ENCODE measurements around the gene ABLIM1.

The ABLIM1 gene

DNA sequence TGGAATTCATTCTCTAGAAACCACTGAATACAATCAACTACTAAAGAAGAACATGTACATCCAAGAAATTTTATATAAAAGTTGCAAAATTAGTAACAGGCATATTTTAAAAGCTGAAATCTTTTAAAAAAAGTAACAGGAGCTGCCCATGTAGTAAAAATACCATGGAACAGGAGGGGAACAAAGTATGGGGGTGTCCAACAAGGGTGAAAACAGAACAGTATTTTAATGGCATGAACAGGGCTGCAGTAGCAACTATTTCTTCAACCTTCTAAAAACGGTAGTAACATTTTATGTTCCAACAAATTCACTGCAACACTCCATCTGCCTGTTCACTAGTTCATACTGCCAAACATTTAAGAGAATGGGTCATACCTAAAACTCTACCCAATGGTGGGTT lies 77.0 kb downstream of the ABLIM1 start:
- DNase-seq (ENCODE audit: low read depth) = no peak

DNA sequence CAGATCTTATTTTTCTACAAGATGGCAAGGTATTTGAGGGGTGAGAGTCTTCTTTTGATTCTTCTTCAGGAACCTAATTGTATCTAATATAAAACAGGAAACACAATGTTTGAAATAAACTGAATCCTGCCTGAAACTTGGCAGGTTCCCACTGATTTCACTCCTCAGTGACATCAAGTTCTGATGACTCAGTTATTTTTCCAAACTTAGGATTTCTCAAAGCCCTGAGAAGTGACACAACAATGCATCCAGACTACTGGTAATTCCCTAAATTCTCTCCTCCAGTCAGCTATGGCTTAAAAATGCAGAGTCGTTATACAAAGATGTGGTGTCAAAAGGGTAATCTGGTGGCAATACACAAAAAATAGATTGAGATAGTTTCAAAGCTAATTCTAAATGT lies 80.9 kb downstream of the ABLIM1 start:
- DNase-seq (ENCODE audit: low read depth) = peak; percentile 17

DNA sequence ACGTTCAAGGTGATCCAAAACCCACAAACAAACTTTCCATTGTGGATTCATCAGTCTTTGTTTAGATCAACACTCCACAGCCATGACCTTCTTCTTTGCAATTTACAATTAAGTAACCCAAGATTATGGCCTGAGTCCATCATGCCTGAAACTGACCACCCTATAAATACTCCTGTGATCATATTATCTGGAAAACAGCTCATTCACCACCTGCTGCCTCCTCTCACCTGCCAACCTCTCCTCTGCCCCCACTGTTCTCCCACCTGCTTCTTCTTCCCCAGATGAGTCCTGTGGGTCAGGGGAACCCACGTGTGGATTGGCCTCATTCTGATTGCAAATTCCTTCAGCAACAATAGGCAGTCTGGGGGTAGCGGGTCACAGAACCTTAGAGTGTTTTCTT lies 81.4 kb downstream of the ABLIM1 start:
- no peak for DNase-seq (ENCODE audit: low read depth)

DNA sequence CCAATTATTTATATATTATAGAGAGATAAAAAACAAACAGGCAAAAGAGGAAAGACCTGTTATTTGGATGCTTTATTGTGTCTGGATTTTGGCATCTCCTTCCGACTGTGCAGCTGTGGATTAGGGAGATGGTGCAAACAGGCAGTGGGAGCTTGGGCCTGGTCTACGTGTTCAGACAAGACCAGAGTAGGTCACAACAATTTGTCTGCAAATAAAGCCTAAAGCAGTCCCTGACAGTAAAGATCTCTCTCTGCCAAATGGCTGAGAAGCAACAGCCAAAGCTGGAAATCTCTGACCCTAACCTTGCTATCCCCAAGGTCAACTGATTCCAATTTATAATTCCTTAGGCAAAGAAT lies 82.0 kb downstream of the ABLIM1 start:
- DNase-seq (ENCODE audit: low read depth) = no peak

DNA sequence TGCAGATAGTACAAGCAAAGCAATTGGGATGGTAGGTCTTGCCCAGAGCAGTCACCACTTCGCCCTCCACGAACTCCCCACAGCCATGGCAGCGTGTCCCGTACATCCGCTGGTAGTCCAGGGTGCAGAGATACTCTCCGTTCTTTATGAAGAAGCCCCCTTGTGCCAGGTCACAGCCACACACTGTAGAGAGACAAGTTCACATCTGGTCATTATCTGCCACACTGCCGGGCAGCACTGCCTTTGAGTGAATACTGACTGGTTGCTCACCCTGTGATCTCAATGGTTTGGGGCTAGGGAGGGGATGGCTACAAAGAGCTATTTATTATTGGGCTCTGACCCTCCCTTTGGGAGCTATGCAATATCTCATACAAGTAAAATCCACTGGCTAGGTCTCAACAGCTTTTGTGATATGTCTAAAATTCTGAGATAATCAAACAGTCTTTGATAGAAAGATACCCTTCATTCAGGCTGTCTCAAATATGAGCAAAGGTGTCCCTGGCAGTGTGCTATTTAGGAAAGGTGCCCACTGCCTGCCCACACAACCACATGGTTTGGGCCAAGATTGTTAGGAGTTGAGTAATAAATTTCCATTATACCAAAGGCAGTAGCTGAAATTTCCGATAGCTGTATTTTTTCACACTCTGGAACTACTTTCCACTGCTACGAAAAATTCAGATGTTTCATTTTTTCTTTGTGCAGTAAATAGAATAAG lies 82.5 kb downstream of the ABLIM1 start:
- no peak for DNase-seq (ENCODE audit: low read depth)

DNA sequence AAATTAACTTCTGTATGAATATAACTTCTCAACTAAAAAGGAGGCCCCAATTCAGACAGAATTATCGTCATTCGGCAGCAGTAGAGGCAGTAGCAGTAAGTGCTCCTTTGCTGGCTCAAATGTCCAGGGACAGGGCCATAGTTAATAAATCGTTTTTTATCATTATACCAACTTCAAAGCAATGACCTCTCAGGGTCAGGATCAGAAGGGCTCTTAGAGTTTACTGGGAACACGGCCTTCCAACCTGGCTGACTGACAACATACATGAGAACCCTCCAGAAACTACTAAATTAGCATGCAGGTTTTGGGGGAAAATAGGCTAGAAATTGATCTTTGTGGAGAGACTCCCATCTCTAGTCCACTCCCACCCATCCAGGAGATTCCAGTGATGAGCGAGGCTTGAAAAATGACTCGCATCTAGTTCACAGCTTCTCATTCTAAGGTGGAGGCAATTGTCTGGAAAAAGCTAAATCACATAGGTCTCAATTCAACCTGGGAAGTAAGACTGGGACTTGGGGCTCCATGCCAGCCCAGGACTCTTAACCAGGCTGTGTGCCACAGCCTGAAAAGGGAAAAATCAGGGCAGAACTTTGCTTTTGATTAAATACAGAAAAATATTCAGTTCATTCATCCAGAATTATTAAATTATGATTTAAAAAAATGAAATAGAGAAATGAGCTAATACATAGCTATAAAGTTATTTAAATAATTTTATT lies 84.6 kb downstream of the ABLIM1 start:
- no peak for DNase-seq (ENCODE audit: low read depth)

DNA sequence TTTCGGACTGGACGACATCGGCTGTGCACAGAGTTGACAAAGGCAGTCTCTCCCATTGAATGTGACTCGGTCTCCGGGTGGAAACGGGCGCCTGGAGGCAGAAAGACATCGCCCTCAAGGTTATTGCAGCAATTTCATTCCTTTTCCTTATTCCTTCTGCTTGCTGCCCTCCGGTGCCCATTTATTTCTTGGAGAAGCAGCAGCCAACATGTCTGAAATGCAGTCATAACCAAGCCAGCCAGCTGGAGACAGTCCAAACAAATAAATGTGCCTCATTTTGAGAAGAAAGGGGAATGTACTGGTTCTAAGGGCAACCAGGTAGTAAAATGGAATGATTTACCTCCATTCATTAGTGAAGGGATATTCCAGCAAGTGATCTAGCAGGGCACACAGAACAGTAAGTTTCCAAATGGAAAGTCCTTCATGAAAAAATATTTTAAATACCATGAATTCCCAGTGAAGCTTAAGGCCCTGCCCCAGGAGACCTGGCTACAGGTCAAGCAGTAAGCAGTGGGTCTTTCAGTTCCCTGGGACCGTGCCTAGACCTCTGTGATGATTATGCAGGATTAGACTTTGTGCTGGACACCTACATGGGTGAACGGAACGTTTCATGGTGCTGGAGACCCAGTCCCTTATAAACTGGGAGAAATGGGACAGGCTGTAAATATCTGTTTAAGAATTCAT lies 86.6 kb downstream of the ABLIM1 start:
- DNase-seq (ENCODE audit: low read depth) = no peak

DNA sequence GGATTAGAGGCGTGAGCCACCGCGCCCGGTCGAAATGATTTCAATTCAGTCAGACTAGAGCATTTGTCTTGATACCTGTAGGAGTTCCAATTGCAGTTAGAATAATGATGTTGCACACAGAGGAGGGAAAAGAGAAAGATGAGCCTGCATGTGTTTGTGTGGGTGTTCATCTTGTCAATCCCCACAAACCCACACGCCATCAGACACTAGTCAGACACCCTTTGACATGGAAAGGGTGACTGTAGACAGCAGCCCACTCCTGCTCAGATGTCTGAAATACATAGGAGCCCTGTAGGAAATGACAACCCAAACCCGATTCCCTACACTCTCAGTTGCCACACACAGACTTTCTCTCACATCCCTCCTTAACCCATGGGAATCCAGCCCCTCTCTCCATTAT lies 92.0 kb downstream of the ABLIM1 start:
- DNase-seq (ENCODE audit: low read depth) = no peak

DNA sequence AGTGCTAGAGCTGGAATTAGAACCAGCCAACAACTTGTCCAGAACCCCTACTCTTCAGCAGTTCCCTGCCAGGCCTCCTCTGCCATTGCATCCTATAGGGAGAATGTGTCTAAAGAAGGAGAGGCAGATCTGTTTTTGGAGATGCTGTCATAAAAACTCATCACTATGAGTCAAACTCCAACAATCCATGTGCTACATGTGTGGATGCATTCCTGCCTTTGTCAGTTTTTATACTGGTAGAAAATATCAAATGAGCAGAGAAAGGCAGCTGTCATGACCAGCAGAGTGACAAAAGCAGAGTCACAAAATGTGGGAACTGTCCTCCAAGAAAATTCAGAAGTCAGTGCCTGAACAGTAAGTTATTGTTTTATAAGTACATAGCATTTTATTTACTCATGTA lies 93.0 kb downstream of the ABLIM1 start:
- peak; percentile 43 for DNase-seq (ENCODE audit: low read depth)

DNA sequence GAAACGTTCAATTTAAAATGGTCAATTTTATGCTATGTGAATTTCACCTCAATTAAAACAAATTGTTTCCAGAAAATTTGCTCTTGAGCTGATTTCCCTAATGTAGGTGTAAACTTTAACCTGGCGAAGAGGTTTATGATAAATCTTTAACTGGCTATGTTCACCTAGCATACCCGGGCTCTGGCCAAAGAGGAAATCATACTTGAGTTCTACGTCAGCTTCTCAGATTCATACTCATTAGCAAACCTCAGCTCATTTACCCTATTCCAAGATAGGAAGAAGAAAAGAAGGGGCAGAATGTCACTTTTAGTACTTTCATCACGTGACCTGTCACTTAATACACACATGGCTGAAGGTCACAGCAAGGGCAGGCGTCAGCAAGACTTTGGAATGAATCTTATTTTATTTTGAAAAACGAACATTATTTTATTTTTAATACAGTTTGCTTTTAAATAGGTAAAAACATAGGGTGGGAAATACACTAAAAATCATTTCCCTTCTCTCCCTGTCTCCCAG lies 97.0 kb downstream of the ABLIM1 start:
- no peak for DNase-seq (ENCODE audit: low read depth)

DNA sequence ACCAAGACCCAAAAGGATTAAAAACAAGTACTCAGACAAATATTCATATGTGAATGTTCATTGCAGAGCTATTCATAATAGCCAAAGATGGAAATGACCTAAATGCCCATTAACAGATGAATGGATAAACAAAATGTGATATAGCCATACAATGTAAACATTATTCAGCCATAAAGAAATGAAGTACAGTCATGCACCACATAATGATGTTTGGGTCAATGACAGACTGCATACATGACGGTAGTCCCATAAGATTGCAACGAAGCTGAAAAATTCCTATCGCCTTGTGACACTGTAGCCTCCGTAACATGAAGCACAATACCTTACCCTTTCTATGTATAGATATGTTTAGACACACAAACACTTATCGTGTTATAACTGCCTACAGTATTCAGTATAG lies 97.9 kb downstream of the ABLIM1 start:
- DNase-seq (ENCODE audit: low read depth) = no peak

DNA sequence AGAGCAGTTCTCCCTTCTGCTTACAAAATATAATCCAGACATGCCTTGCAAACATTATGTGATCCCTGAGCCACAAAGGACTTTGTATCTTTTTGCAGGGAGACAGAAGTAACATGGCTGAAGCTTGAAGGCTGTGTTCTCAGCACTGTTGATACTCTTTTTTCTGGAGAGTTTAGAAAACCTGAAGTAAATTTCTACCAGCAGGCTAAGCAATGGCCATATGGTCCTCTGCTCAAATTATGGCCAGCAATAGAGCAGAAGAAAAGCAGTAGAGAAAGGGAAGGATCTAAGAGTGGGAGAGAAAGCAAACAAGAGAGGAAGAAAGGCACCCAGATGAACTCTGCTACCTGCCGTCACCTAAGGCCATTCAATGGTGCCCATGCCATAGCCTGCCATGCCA lies 98.4 kb downstream of the ABLIM1 start:
- DNase-seq (ENCODE audit: low read depth) = no peak

DNA sequence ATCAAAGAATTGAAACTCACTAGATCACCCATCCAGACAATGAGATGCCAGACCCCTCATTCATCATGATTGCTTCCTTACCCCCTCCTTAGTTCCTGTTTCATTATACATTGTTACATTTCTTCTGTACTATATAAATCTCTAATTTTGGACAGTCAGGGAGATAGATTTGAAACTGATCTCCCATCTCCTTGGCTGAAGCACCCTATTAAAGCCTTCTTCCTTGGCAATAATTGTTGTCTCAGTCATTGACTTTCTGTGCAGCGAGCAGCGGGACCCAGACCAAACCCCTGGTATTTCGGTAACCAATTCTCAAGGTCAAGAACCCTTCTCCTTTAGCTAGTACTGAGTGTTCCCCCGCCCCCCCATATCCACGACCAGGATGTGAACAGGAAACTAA lies 100.2 kb downstream of the ABLIM1 start:
- DNase-seq (ENCODE audit: low read depth) = no peak

DNA sequence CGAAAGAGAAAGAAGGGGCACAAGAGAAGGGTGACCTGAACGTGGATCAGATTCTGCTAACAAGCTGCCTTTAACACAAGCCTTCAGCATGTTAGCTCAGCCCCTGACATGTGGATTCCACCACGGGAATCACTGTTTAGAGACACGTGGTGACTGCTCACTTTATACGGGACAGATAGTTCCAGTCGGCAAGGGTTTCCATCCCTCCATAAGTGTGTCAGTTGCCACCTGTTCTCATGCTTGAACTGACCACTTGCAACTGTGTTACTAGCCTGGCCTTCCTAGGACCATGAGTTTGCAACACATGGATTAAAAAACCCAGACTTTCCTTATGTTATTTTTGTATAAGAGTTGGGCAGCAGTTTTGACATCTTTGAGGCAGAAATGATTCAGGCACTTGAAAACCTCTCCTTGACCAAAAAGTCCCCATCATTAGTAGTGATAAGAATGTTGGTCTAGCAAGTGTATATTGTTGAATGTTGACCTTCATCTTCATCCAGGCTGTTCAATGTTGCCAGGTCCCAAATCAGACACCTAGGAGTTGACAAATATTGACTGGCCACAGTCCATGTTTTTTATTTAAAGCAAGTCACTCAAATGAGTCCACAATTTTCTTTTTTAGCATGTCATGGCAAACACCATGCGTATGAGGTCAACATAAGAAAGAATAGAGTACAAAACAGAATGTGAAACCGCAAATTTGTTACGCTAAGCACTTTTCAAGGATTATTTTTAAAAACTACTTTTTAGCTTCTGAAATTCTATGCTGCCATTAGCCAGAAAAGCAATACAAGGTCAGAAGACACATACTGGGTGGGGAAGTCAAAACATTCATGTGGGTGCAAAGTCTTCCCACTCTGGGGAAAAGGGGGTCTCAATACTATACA lies 101.6 kb downstream of the ABLIM1 start:
- DNase-seq (ENCODE audit: low read depth) = no peak

DNA sequence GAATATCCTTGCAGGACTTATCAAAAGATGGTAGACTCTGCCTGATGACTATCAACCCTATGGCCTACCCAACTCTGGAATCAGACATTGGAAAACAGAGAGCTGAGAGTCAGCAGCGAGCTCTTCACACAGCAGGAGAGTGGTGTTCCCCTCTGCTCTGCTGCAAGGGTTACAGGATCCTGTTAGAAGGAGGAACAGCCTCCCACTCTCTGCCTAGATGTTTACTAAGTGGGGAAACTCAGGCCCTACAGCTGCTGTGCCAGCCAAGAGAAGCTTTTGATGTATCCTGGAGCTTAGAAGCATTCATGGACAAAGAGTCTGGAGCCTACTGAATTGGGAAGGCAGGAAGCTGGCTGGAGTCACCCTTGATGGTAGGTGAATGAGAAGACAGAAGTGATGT lies 104.6 kb downstream of the ABLIM1 start:
- no peak for DNase-seq (ENCODE audit: low read depth)

DNA sequence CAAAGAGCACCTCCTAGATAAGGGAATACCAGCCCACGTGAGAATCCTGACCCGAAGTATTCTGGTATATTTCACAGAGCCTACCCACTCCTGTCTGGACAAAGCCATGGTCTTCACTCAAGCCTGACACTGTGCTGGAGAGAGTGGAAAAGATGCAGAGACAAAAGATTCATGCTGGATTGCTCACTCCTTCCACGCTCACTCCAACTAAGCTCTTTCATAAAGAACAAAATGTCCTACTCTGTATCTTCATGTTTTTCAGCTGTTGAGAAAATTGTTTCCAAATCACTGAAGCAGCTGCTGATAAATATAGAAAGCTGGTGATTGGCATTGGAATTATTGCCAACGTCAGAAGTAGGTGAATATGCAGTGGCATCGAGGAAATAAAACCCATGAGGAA lies 106.0 kb downstream of the ABLIM1 start:
- no peak for DNase-seq (ENCODE audit: low read depth)

DNA sequence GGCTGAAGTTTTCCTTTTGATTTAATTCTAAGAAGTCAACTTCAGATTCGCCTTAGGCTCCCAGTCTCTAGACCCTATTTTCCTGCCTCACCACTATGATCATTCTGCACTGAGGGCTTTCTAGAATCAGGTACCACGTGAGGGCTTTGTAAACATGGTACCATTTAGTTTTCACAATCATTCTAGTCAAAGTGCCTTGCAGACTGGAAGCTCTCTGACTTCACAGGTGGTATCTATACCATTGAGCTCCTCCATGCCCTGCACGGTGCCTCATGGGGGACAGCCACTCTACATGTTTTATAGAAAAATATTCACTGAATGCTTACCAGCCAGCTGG lies 106.5 kb downstream of the ABLIM1 start:
- DNase-seq (ENCODE audit: low read depth) = no peak

DNA sequence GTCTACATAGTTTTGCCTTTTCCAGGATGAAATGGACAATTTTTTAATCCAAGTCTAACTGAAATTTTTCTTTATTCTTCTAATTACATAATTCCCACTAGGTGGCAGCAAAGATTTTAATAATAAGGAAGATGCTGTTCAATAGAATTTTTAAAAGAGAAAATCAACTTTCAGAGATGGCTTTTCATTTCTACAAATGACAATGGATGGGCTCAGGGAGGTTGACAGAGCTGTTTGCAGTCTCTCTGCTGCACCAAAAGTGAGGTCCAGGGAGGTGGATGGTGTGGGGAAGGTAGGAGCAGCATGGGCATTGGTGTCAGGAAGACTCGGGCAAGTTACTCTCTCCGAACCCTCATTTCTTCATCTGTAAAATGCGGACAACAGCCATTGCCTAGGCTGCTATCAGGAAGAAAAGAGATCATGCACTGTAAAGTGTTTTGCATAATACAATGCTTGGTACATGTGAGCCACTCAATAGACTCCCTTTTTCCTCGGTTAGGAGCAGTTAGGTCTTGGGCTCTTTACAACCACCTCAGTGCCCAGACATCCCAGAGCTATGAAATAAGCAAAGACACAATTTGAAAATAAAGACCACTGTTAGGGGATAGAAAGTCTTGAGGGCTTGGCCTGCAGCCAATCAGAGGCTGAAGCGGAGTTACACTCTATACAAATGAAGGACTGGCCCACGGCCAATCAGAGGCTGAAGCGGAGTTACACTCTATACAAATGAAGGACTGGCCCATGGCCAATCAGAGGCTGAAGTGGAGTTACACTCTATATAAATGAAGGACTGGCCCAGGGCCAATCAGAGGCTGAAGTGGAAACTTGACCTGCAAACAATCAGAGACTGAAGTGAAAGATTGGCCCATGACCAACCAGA lies 107.1 kb downstream of the ABLIM1 start:
- DNase-seq (ENCODE audit: low read depth) = peak; percentile 73

DNA sequence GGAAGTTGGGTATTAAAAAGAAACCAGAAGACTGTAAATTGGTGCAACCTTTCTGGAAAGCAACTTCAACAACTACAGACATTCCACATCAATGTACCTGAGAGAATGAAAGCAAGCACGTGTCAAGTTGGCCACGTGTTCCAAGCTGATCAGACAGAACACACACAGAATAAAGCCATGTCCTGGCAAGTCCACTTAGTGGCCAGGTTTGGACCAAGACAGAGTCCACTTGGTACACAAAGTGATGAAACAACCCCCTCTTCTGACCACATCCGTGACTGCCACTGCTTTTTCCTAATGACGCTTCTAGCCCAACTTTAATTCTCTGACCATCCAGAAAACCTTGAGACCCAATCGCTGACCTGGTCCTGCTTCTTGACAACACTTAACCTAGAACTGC lies 109.4 kb downstream of the ABLIM1 start:
- DNase-seq (ENCODE audit: low read depth) = peak; percentile 55

DNA sequence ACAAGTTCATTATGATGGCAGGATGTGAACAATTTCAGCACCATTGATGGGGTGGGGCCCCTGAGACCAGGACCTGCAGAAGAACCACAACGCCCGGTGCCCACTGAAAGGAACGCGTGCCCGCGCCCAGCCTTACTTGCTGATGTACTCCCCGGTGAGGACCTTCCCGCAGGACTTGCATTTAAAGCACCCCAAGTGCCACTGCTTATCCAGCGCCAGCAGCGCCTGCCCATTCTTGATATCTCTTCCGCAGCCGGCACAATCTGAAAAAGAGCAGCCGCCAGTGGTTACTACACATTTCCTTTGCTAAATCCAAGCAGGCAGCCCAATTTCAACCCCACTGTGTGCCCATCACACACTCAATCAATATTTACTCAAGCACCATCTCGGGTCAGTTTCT lies 110.6 kb downstream of the ABLIM1 start:
- DNase-seq (ENCODE audit: low read depth) = no peak

DNA sequence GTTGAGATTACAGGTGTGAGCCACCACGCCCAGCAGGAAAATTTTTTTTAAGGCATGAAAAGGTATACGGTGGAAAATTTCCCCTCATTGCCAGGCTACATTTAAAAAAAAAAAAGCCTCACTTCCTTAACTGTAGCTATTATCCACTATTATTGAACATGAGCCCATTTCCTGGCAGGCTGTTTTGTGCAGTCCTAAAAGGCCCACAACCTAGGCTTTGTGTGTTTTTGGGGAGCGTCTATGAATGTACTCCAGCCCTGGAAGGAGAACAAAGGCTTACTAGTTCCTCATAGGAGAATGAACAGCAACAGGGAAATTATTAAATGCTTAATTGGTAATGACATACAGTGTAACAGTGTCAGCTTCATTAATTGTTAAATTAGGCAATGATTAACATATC lies 111.0 kb downstream of the ABLIM1 start:
- DNase-seq (ENCODE audit: low read depth) = no peak
